CD4-positive, alpha-beta T cell treated with Interleukin-15 for 1 hour (primary cell): ENCODE results near the gene EHBP1.
"Not testable (repeated sequence)": the region's sequence is repeated elsewhere in the genome, so short reads cannot be mapped to it uniquely, and the experiment has no call there.

ENCODE experiments used
- DNase-seq: peaks from one replicate; pipeline ENCODE4 v3.0.0-alpha.2; 2020

EHBP1 gene

GRCh38 chr2:63054841-63055225 is 349.3 kb downstream of the EHBP1 start:
- no peak for DNase-seq

GRCh38 chr2:63055226-63056106 is 350.0 kb downstream of the EHBP1 start:
- no peak for DNase-seq

- DNase-seq, result no peak
These were observed 350.9 kb downstream of the EHBP1 start for GRCh38 chr2:63056107-63057050.

GRCh38 chr2:63057249-63058143 is 352.0 kb downstream of the EHBP1 start:
- no peak for DNase-seq

- no peak for DNase-seq
These were observed 352.8 kb downstream of the EHBP1 start for GRCh38 chr2:63058144-63058920.

GRCh38 chr2:63058921-63059792 is 353.6 kb downstream of the EHBP1 start:
- no peak for DNase-seq

GRCh38 chr2:63059793-63060471 is 354.4 kb downstream of the EHBP1 start:
- DNase-seq, result no peak

- no peak for DNase-seq
These were observed 355.0 kb downstream of the EHBP1 start for GRCh38 chr2:63060472-63060991.

GRCh38 chr2:63064197-63064596 is 358.7 kb downstream of the EHBP1 start:
- DNase-seq, result no peak

GRCh38 chr2:63064661-63065060 is 359.1 kb downstream of the EHBP1 start:
- no peak for DNase-seq

GRCh38 chr2:63066265-63066664 is 360.8 kb downstream of the EHBP1 start:
- DNase-seq, result no peak

- no peak for DNase-seq
These were observed 361.3 kb downstream of the EHBP1 start for GRCh38 chr2:63066838-63067237.

- DNase-seq, result no peak
These were observed 366.2 kb downstream of the EHBP1 start for GRCh38 chr2:63071664-63072063.

GRCh38 chr2:63073994-63074393 is 368.5 kb downstream of the EHBP1 start:
- no peak for DNase-seq

GRCh38 chr2:63074399-63074798 is 368.9 kb downstream of the EHBP1 start:
- not testable (repeated sequence) for DNase-seq

- no peak for DNase-seq
These were observed 373.5 kb downstream of the EHBP1 start for GRCh38 chr2:63078852-63079606.

- no peak for DNase-seq
These were observed 375.9 kb downstream of the EHBP1 start for GRCh38 chr2:63081404-63081803.

GRCh38 chr2:63086687-63087086 is 381.2 kb downstream of the EHBP1 start:
- no peak for DNase-seq

GRCh38 chr2:63092401-63092800 is 386.9 kb downstream of the EHBP1 start:
- no peak for DNase-seq
